CD4-positive, alpha-beta T cell treated with Interleukin-4 for 4 hours (primary cell): ENCODE measurements around the gene NAT10.

Experiments
- DNase-seq: peaks from one replicate; pipeline ENCODE4 v3.0.0-alpha.2; 2020

Gene NAT10

DNA sequence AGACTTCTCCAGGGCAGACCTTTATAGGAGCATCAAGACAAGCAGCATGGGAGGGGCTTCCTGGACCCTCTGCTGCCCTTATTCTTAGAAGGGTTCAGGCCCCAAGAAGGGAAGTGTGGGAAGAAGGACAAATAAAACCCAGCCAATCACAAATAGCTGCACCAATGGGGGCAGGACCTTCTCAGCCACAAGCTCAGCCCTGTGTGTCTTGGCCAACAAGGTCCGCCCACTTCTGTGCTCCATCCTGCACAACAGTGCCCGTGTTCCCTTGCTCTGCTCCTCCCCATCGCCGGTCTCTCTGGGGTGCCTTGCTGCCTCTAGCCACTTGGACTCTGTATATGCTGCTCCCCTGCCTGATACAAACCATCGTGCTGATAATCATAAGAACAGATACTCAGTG, 86.1 kb downstream of the NAT10 start:
- DNase-seq, result no peak

GRCh38 chr11:34192481-34193401, 87.3 kb downstream of the NAT10 start:
- DNase-seq, result no peak

GRCh38 chr11:34194576-34195335, 89.3 kb downstream of the NAT10 start:
- no peak for DNase-seq
